ENCODE measurements around the gene UCN3. TPM values are rescaled to one million over a fixed set of nuclear protein-coding genes. Genes with fewer than 3 reads are reported as not detected.

The UCN3 gene
- total and polyA plus RNA-seq, 10 of the 15 experiments (the other 5 are each of a cell fraction or from before 2014, with no cell fraction given) = not detected

DNA sequence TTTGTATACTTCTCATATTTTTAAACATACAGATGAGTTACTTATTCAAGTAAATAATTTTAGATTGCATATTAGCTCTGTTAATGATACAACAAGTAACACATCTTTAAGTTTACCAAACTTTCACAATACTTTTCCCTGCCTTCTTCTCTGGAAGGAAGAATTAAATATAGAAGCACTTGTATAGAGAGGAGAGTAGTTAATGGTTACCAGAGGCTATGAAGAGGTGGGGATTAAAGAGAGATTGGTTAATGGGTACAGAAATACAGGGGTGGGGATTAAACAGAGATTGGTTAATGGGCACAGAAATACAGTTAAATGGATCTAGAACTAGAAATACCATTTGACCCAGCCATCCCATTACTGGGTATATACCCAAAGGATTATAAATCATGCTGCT is 20.0 kb upstream of the UCN3 start (continued):
- TF ChIP-seq SMAD5 (IDR thresholded peaks at IDR 0.05; ENCODE audit: low read depth) = no peak
- TF ChIP-seq E2F4 (IDR thresholded peaks at IDR 0.05; ENCODE audit: low read depth, low read length) = no peak
- no peak for TF ChIP-seq FOXK2 (IDR thresholded peaks at IDR 0.05)
- no peak for TF ChIP-seq POU2F2 (IDR thresholded peaks at IDR 0.05; ENCODE audit: borderline replicate concordance, low read depth, low read length)

DNA sequence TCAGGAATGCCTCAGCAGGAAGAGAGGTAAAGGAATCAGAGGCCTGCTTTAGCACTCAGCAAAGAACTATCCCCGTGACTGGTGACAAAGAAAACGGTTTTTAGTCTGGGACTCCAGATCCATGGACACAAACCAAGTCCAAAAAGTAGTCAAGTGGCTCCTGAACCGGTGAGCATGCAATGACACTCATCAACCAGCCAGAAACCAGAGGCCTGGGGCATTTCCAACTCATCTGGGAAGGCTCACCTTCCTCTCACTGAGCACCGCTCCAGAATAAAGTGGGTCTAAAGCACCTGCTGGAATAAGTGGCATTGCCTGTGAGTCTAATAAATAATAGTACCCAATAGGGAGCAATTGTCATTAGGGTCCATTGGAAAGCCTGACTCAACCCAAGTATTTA is 17.9 kb upstream of the UCN3 start:
- H3K27ac ChIP-seq (ENCODE audit: control insufficient read depth, insufficient read depth) = no peak overlapping the region
- no TSS peak for BruUV-seq (replicated peaks)
- CTCF ChIA-PET = no interaction called here
- H3K9me3 ChIP-seq (replicated peaks; ENCODE audit: control insufficient read depth, insufficient read depth, low read length) = no peaks in the 10 kb centered on the region
- no peak for ATAC-seq
- no peak for FAIRE-seq
- POLR2A ChIA-PET = no interaction called here
- no peak for DNase-seq (ENCODE audit: low read depth, low spot score)
- no peak overlapping the region for H3K4me3 ChIP-seq
- no peaks in the 10 kb centered on the region for H4K20me1 ChIP-seq (ENCODE audit: control insufficient read depth, insufficient read depth)
- no peak for TF ChIP-seq ATF7 (IDR thresholded peaks at IDR 0.05; ENCODE audit: low read depth)
- TF ChIP-seq GABPA (IDR thresholded peaks at IDR 0.05; ENCODE audit: low read depth) = no peak
- no peak for TF ChIP-seq NR2C2 (IDR thresholded peaks at IDR 0.05; ENCODE audit: borderline replicate concordance, control insufficient read depth, insufficient read length, low read depth)
- TF ChIP-seq SMC3 (IDR thresholded peaks at IDR 0.05; ENCODE audit: borderline replicate concordance, low read length) = no peak
- RAD21 ChIA-PET (ENCODE audit: unreplicated experiment) = no interaction called here
- intact Hi-C loops (cut with micrococcal nuclease; ENCODE audit: unreplicated experiment) = no loop called here
- H2AFZ ChIP-seq (ENCODE audit: control insufficient read depth, low read depth, low read length) = no peak overlapping the region
- H3K9ac ChIP-seq (ENCODE audit: control insufficient read depth, insufficient read depth, low read length) = no peak overlapping the region
- SMC1A ChIA-PET (ENCODE audit: uncharacterized antibody, unreplicated experiment) = no interaction called here
- no peaks in the 10 kb centered on the region for H3K36me3 ChIP-seq (ENCODE audit: control insufficient read depth in 2 of 2, insufficient read depth in 2 of 2, low read length in 1 of 2)
- H3K27me3 ChIP-seq (replicated peaks in 1 of 2; ENCODE audit: control insufficient read depth in 2 of 2, insufficient read depth in 2 of 2, low read length in 1 of 2) = no peaks in the 10 kb centered on the region; a peak in 3 of 4 replicates
- H3K79me2 ChIP-seq (ENCODE audit: control insufficient read depth, insufficient read depth, low read length) = no peaks in the 10 kb centered on the region
- 18% methylated on average over 4 of the region's 4 CpGs for WGBS (ENCODE audit: insufficient coverage, insufficient replicate concordance, low lambda C conversion rate, missing lambda C conversion rate)
- H3K4me1 ChIP-seq (ENCODE audit: control insufficient read depth, insufficient read depth, low read length) = no peaks in the 10 kb centered on the region
- in situ Hi-C loops (cut with MboI) = no loop called here
- no peak overlapping the region for H3K4me2 ChIP-seq (ENCODE audit: control insufficient read depth, insufficient read depth)

Measured in GM12878 (cell line).